ENCODE data around the gene LRMDA.

Gene LRMDA

GRCh38 chr10:76433161-76434005 is 1002.0 kb downstream of the LRMDA start:
- in situ Hi-C loops (cut with MboI; ENCODE audit: low sequenced_read_pairs), result no loop called here

- in situ Hi-C loops (cut with MboI; ENCODE audit: low sequenced_read_pairs), result no loop called here
Measured at GRCh38 chr10:76435157-76435556, 1003.7 kb downstream of the LRMDA start.

- in situ Hi-C loops (cut with MboI; ENCODE audit: low sequenced_read_pairs), result no loop called here
Measured at GRCh38 chr10:76436401-76436811, 1005.0 kb downstream of the LRMDA start.

GRCh38 chr10:76436981-76437380 is 1005.6 kb downstream of the LRMDA start:
- in situ Hi-C loops (cut with MboI; ENCODE audit: low sequenced_read_pairs), result no loop called here

- in situ Hi-C loops (cut with MboI; ENCODE audit: low sequenced_read_pairs), result no loop called here
Measured at GRCh38 chr10:76440426-76440825, 1009.0 kb downstream of the LRMDA start.

DNA sequence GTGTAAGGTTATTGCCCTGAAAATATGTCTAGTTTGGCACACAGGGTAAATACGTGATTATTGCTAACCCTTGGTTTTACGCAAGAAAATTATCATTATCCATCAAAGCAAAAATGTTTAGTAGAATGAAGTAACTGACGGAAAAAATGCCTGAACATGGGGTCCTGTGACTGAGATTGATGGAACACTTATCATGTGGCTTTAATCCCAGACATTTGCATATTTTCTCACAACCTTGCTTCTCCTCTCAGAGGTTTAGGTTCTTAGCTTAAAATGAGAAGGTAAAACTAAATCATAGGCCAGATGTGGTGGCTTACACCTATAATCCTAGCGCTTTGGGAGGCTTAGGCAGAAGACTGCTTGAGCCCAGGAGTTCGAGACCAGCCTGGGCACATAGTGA is 1010.7 kb downstream of the LRMDA start:
- in situ Hi-C loops (cut with MboI; ENCODE audit: low sequenced_read_pairs), result no loop called here

DNA sequence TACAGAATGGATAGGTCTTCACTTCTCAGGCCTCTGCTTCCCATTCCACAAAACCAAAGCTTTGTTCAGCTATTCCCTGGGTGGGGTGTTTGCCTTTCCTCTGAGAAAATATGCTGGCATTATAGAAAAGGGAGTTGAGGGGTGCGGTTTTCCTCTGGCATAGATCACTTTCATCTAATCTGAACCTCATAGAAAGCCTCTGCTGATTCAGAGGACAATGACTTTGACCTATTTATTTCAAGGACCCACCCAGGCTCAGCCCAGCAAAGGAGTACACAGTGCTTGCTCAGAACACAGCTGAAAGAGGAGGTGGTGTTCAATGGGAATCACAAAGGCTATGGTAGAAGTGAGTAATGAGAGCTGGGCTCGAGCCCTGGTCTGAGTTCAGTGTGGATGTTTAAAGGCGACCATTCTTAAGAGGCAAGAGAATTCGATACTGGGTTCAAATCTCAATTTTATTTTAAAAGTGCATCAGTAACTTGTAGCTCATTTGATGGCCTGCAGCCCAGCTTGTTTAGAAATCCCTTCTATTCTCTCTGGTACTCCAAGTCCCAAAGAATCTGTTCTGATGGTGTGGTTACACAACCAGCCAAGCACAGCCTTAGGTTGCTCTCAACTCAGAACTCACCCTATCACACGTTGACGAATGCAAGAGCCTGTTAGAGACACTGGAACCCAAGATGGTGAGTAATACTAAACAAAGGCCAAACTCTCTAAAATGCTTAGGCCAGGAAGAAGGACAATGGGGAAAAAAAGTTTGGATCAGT is 1012.8 kb downstream of the LRMDA start:
- in situ Hi-C loops (cut with MboI; ENCODE audit: low sequenced_read_pairs), result no loop called here

GRCh38 chr10:76447578-76447977 is 1016.2 kb downstream of the LRMDA start:
- in situ Hi-C loops (cut with MboI; ENCODE audit: low sequenced_read_pairs), result no loop called here

DNA sequence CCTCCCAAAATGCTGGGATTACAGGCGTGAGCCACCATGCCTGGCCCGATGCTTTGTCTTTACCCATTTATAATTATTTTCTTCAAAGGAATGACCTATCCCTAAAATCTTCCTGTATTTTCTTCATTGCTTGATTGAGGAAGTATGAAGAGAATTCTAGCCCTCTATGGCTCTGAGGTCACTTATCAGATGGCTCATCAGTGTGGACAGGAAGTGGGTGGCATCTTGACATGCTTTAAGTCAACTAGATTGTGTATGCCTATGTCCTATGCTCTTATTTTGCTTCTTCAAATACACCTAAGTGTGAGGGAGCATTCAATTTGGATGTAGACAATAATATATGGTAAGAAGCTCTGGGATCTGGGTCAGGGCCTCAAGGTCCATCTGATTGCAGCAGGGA is 1020.5 kb downstream of the LRMDA start:
- in situ Hi-C loops (cut with MboI; ENCODE audit: low sequenced_read_pairs), result no loop called here

DNA sequence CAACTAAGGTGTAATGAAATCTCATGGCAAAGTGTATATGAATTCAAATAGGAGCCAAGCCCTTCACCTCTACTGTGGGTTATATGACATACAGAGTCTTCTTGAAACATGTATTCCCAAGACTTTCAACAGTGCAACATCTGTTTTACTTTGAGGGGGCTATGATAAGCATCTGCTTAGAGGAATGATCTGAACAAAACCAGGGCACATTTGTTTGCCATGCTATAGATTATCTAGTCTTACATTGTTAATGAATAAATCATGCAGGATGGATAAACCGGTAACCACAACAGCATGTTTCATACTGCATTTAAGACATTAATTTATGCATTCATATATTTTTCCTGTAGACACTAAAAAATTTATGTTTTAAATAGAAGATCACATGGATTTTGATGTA is 1021.9 kb downstream of the LRMDA start:
- in situ Hi-C loops (cut with MboI; ENCODE audit: low sequenced_read_pairs), result no loop called here

DNA sequence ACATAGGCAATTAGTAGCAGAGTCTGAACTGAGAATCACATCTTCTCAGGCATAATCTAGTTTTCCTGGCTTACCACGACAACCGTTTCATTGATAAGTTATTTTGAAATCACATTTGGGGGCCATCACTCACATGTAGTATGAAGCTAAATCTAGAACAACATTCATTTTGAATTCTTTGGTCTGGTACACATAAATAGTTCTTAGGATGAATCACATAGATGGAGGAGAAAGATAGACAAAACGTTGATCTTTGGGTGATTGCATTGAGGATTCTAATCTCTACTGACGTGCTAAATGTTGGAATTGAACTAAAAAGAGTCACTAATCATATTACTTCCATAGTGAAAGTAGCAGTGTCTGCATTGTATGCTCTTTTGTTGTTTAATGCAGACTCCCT is 1022.6 kb downstream of the LRMDA start:
- in situ Hi-C loops (cut with MboI; ENCODE audit: low sequenced_read_pairs), result no loop called here

DNA sequence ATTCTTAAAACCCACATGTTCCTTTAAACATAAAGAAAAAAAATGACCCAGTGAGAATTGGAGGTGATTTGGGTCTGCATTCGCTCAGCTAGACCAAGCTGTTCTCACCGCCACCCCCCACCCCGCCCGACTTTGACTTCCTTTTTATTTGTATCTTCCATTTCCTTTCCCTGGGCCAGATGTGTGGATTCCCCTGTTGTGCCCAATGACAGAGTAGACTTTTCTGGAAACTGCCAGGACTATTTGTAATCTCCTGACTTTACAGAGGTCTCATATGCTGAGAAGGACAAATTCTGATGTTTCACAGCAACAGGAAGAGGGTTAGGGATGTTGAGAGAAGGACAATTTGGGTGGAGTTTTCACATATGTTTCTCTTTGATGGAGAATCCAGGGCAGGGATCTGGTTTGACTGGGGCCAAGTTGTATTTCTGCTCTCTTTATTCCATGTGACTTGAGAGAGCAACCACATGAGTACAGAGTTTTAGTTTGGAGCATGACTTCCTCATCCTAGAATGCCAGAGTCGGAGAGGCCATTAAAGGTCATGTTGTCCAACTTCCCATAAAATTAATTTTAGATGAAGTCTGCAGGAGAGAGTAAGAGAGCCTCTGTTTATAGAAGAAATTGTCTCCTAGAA is 1023.2 kb downstream of the LRMDA start:
- in situ Hi-C loops (cut with MboI; ENCODE audit: low sequenced_read_pairs), result no loop called here

DNA sequence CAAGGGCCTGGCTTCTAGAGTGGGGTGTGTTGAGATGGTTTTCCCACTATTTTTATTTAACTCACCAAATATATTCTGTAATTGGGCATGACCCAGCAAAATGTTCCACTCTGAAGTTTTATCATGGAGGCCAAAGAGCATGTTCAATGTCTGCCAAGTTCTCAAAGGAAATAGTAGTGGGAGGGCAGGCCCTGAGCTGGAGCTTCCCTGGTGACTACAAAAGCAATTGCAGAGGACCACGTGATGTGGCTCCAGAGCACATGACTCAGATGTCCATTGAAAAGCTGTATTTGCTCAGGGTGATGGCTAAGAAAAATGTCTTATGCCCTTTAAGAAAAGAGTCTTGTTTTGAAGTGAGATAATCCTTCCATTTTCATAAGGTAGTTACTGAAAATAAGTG is 1024.8 kb downstream of the LRMDA start:
- in situ Hi-C loops (cut with MboI; ENCODE audit: low sequenced_read_pairs), result no loop called here

- in situ Hi-C loops (cut with MboI; ENCODE audit: low sequenced_read_pairs), result no loop called here
Measured at GRCh38 chr10:76459016-76459730, 1027.7 kb downstream of the LRMDA start.

DNA sequence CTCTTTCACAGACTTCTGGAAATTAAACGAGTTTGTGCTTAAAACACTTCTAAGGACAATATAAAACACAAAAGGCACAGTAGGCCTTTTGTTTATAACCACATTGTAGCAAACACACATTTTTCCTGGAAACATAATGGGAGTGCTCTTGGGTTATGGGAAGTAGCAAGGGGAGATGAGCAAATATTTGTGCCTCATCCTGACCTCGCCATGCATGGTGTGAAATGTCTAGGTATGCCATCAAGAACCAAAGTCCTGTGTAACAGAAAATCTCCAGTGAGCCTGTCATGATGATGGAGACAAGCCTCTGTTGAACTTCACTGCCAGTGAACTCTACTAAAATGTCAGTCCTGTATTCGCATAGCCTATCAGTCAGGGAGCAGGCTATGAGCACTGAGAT is 1029.6 kb downstream of the LRMDA start:
- in situ Hi-C loops (cut with MboI; ENCODE audit: low sequenced_read_pairs), result no loop called here

DNA sequence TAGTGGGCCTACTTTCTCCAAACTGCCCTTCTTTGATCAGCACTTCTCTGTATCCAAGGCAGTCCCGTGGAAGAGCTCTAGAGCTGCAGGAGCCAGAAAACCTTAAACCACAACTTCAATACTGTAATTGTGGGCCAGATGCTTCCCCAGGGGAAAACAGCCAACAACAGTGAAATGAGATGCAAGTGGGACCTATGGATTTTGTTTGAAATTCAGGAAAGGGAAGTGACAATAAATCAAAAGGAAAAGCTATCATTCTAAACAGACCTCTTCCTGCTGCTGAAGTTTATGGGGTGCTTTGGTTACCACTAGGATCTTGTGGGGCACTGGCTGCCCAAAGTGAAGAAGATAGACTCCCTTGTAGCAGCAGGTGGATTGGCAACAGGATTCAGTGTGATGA is 1031.7 kb downstream of the LRMDA start:
- in situ Hi-C loops (cut with MboI; ENCODE audit: low sequenced_read_pairs), result no loop called here

GRCh38 chr10:76466836-76467503 is 1035.5 kb downstream of the LRMDA start:
- in situ Hi-C loops (cut with MboI; ENCODE audit: low sequenced_read_pairs), result no loop called here

DNA sequence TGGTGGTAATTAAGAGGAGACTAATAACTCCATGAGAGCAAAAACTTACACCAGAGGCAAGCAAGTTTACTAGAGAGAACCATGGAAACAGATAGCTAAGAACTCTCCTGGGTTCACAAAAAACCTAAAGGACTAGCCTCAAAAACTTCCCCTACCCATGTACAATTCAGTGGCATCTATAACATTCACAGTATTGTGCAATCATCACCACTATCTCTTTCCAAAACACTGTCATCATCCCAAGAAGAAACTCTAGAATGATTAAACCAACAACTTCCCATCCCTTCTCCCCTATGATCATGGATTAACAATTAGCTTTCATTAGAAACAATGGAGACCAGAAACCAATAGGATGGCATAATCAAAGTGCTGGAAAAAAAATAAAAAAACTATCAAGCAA is 1038.3 kb downstream of the LRMDA start:
- in situ Hi-C loops (cut with MboI; ENCODE audit: low sequenced_read_pairs), result no loop called here

DNA sequence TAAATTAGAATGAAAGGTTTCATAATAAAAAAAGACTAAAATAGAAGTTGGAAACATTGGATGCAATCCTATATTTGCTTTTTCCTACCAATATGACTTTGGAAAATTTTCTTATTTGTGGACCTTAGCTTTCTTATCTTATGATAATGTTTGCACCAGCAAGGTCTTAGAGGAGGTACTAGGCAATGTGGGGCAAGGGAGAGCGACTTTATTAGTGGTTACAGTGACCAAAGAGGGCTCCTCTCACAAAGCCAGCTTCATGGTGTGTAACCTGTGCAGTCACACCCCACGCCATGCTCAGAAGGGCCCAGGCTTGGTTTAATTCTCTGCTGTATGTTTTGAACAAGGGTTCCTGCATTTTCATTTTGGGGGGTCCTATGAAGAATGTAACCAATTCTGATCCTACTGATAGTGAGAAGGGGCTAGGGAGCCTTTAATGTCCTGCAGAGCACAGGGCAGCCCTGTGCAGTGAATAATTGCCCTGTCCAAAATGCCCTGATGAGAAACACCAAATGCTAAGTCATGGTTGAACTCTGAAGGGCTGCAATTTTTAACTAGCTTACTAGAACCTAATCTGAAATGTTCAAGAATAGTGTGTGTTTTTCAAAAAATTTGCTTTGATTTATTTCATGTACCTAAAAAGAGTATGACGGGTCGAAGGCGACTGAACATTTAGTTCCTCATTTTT is 1047.8 kb downstream of the LRMDA start:
- in situ Hi-C loops (cut with MboI; ENCODE audit: low sequenced_read_pairs), result no loop called here

DNA sequence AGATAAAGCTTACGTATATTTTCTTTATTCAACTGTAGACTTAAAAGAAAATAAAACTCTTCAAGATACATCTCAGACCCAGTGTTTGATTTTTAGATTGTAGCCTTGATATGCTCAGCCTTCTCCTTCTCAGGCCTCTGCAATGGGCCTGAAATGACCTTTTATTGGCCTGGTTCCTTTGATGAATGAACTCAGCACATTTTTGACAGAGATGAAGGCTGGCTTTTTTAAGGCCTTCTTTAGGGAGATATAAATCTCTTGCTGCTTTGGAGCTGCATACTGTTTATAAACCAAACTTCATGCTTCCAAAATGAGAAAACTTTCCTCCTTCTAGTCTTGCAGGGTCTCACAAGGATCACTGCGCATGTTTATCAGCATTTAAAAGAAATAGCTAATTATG is 1049.8 kb downstream of the LRMDA start:
- in situ Hi-C loops (cut with MboI; ENCODE audit: low sequenced_read_pairs), result no loop called here

Measured in hTERT RPE-1 (cell line).